Hematopoietic multipotent progenitor cell treated with erythropoietin and hydrocortisone succinate and interleukin-3 and kit ligand, for 4 days (in vitro differentiated cells): ENCODE results near the gene RING1.

Experiments used
- DNase-seq: peaks from one replicate; pipeline ENCODE4 v3.0.0-alpha.2; 2015

RING1 gene

DNA sequence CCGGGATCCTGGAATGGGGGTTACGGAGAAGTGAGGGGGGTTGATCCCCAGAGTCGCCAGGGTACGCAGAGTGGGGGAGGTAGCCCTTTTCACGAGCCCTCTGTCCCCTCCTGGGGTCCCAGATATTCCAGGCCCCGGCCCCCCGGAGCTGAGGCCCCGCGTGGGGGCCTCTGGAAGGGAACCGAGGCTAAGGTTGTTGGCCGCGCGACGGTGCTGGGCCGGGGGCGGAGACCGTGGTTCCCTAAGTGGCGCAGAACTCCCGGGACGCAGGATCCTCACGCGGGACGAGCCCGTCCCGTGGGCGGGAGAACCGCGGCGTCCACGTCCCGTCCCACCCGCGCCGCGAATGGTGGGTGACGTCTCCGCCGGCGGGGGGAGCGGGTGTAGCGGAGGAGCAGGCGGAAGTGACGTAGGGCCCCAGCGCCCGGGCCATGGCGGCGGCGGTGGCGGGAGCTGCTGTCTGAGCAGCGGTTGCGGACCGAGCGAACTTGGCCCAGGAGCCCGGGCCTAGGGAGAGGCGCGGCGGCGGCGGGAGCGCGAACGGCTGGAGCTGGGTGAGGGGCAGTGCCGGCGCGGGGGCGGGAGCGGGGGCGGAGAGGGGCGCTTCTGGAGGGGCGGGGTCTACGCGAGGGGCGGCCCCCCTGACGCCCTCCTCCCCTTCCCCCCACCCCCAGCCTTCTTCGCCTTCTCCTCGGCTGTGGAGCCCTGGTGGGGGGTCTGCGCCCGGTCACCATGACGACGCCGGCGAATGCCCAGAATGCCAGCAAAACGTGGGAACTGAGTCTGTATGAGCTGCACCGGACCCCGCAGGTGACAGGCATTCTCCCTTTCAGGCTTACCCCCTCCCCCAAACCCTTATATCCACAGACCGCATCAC lies at the start of gene RING1:
Gene RING1, plus strand, starts transcription at position 410 of the 877 bp plus-strand sequence. Its CDS starts 323 bp downstream, at position 733.
- DNase-seq = peak; percentile 92

DNA sequence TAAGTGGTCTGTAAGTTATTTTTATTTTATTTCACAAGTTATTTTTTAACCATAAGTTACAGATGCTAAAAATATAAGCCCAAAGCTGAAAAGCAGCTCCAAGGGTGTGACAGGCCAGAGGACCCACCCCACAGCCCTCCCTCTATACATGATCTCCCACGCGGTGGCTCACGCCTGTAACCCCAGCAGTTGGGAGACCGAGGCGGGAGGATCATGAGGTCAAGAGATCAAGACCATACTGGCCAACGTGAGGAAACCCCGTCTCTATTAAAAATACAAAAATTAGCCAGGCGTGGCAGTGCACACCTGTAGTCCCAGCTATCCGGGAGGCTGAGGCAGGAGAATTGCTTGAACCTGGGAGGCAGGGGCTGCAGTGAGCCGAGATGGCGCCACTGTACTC lies 48.2 kb upstream of the RING1 start:
- no peak for DNase-seq

DNA sequence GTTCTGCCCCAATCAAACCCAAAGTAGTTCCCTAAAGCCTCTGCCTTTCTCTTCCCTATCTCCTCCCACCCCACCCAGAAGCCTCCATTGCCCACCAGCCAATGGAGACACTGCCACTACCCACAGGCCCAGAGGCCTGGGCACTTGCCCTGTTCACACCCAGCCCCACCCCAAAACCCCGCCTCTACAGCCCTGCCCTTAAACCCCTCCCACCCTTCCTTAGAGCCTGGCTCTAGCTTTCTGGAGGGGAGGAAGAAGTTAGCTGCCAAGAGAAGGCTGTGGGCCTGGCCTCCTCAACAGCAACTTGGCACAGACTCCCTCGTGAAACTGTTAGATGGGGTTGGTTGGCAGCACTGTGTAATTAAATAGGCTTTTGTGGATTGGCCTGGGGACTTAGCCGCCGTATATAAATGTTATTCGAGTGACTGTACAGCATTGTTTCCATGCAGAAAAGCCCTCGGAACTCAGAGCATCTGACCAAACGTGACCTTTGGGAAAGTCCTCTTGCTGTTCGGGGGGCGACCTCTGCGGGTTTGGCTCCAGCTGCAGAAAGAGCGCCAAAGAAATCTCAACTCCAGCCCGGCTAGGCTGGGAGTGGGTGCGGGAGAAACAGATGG lies 47.5 kb upstream of the RING1 start:
- peak; percentile 94 for DNase-seq

DNA sequence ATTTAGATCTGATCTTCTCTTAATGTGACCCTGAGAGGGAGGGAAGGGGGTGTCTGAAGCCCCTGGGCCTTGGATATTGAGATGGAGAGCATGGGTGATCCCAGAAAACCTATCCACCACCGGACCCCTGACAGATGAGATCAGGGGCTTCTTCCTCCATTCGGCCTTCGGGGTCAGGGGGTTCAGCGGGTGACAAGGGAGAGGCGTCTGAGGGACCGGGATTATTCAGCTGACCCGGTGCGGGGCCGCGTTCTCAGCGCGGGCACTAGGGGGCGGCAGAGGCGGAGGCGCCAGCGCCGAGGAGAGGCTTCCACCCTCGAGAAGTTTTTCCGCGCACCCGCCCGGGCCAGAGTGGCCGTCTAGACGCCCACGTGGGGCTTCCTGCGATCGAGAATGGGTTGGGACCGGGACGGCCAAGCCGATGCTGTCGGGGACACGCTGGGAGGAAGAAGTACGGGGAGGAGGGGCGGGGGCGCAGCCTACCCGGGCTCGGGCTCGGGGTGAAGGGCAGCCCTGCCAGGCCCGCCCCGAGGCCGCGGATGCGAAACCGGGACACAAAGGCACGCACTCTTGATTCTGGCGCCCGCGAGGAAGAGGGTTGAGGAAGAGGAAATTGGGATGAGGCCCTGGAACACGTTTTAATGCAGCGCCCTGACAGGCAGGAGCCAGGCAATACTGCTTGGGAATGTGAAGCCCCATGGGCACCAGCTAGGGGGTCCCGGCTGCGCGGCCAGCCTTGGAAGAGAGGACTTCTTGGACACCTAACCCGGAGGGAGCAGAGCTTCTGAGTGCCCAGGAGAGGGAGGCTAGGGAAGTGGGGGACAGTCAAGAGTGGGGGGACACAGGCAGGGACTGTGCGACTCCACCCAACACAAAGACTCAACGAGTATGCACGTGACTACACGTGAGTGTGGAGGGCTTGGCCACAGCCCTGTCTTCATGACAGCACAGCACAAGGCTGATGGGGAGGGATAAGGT lies 46.7 kb upstream of the RING1 start:
- DNase-seq = peak; percentile 89

DNA sequence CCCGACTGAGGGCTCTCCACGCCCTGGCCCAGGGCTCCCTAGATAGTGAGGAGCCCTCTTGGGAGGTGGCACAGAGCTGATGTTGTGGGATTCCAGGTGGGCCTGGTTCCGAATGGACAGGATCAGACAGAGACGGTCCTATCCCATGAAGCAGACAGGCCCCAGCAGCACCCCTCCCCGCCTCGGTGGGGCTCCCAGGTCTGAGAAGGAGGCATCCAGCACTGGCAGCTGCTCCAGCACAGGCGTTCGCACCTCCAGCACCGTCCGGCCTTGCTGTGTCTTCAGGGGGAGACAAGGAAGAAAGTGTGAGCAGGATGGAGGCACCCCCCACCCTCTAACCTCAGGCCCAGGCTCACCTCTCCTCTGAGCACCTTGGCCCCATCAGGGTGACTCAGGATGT lies 44.8 kb upstream of the RING1 start:
- no peak for DNase-seq

DNA sequence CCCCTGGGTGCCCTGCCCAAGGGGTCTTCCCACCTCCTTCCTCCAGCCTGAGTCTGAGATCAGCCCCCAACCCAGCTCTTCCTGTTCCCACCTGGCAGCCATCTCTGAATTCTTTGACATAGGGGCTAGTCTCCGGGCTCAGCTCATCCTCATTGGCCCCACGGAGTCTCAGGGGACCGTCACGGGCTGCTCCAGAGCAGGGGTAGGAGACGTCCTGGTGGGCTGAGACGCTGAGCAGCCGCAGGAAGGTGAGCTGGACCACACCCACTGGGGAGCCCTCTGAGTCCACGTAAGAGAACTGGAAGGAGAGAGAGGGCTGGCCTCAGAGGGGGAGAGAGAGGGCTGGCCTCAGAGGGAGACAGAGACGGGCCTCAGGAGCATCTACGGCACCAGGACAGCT lies 44.1 kb upstream of the RING1 start:
- DNase-seq = no peak

DNA sequence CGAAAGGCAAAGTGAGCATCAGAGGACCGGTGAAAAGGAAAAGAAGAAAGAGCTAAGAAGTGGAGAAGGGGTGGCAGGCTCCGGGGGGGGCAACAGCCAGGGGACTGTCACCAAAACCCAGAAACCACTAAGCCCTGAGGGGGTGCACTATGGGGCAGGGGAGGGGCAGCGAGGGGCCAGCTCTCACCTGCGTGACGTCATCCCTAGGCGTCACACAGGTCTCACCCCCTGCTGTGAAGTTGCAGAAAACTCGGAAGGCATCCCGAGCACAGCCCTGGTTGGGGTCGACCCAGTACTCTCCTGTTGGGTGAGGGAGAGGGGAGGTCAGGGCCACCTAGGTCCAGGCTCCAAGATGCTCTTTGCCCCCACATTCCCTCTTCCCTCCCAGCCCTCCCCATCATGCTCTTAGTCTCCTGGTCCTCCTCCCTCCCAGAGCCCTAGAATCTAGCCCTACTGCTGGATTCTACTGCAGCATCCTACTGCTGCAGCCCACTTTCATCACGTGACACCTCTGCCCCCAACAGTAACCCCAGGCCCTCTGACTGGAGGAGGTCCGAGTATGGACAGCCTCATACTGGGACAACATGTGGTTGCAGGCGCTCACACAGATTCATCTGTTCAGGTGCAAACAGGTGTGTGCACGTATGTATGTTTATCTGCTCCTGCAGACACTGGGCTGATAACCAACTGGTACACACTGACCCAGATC lies 43.5 kb upstream of the RING1 start:
- no peak for DNase-seq

DNA sequence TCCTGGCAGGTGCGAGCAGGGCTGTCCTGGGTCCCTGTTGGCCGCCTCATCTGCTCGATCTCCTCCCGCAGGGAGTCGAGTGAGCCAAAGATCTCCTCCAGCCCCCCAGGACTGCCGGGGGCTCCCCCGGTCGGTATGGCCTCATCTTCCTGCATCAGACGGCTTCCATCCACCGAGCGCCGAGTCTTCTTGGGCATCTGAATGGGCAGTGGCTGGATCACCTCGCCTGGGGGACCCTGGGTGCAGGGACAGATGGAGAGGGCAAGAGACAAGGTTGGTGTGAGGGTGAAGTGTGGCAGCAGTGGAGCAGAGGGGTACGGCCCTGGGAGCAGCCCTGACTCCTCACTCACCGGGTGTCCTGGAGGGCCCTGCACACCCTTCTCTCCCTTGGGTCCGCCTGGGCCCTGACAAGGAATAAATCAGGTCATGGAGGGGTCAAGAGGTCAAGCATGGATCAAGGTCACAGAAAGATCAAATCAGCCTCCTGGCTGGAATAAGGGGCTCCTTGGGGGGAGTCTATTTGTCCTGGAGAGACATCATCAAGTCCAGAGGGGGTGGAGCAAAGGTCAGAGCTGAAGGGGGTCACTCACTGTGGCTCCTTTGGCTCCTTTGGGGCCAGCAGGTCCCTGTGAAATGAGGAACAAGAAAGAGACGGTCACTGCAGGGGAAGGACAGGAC lies 42.6 kb upstream of the RING1 start:
- DNase-seq = no peak

DNA sequence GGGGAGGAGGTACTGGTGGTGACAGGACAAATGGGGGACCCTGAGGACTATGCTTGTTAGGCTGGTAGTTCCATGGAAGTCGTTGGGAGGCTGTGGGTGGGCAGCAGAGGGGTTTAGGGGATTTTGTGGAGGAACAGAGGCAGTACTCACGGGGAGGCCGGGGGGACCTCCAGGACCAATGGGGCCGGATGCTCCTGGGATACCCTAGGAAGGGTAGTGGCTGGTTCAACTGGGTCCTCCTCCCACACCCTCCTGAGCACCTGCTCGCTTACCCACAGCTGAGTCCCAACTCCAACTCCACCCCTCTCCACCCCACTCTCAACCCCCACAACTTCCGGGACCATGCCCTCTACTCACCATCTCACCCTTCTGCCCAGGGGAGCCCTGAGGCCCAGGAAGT lies 41.9 kb upstream of the RING1 start:
- DNase-seq = no peak

DNA sequence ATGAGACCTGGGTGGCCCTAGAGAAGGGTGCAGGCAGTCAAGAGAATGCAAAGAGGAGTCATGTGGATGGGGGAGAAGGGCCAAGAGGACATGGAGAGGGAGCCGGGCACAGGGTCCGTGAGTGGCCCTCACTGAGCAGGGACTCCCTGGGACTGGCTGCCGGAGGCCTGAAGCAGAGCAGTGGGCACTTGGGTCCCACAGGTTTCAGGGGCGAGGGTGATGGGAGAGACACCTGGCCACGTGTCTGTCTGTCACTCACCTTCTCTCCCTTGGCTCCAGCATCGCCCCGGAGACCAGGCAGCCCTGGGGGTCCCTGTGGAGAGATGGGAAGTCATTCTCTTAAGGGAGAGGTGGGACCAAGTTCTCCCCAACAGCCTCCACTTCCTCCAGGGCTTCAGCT lies 41.5 kb upstream of the RING1 start:
- DNase-seq = no peak

DNA sequence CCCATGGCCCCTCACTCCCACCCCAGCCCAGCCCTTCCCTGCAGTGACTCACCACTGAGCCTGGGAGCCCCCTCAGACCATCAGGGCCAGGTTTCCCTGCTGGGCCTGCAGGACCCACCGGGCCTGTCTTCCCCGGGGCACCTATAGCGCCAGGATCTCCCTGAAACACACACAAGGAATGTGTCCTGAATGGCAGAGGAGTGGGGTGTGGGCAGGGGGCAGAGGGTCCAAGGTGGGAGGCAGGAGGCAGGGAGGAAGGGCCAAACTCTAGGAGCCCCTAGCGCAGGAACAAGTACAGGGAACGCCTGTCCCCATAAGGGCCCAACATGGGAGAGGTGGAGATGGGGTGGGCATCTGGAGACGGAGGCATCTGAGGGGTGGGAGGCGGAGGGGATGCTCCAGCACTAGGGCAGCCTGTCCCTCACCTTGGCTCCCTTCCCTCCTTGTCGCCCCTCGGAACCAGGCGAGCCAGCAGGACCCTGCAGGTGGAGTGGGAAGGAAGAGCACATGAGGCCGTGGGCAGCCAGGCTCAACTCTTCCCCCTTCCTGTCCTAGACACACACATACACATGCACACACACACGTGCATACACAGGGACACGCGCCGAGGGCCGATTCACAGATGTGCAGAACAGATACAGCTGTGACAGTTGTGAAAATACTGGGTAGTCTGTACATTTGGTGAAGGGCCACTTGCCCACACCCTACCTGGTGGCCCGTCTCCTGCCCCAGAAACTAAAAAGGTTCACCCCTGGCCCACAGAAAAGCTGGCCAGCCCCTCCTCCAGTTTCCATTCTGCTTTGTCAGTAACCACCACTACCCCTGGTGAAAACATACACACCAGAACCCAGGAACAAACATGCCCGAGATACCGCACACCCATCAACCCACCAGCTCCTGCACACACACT lies 40.7 kb upstream of the RING1 start:
- DNase-seq = no peak

DNA sequence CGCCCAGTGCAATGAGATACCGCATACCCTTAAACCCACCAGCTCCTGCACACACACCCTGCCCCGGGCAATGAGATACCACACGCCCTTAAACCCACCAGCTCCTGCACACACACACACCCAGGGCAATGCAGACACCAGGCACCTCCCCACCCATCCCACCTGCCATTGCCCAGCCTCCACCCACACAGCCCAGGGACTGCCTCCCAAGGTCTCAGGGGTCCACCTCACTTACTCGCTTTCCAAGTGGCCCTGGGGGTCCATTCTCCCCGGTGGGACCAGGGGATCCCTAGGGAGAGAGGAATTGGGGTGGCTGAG lies 40.1 kb upstream of the RING1 start:
- DNase-seq = no peak

DNA sequence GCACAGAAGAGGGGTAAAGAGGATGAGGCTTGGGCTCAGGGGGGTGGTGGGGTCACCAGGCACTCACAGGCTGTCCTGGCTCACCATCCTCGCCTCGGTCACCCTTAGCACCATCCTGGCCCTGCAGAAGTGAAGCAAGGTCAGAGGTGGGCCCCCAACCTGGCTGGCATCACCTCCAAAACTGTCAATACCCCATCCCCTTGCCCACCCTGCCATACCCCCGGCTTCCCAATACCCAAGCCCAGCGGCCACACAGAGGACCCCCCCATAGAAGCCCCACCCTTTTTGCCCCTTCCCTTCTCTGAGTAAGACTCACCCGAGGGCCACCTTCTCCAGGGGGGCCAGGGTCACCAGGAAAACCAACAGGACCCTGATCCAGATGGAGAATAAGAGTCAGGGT lies 39.7 kb upstream of the RING1 start:
- DNase-seq = no peak

DNA sequence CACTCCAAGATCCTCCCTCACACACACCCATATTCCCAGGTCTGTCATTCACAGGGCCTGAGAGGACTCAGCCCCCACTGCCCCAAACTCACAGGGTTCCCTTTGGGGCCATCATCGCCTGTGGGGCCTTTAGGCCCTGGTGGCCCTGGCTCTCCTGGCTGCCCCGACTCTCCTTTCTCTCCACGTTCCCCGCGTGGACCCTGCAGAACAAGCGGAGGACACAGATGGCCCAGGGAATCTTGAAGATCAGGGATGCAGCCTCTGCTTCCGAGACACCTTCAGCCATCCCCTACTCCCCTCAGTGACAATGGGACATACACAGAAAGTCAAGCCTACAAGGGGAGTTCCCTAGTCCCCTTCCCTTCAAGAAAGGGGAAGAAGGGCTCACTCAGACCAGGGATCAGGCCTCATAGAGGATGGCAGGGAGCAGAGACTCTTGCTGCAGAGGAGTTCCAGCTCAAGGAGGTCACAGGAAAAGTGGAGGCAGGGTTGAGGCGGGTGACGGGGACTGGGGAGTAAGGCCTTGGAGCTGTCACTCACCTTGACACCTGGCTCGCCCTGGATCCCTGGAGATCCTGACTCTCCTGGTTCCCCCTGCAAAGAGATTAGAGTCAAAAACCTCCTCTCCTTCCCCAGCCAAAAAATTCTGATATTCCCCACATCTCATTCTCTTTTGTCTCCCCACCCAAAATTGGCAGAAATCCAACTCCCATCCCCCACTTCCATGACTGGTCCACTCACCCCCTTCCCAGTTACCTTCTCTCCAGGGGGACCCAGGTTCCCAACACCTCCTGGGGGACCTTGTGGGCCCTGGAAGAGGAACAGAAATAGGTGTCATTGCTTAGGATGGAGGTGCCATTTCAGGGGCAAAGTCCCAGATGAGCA lies 38.8 kb upstream of the RING1 start:
- DNase-seq = no peak

DNA sequence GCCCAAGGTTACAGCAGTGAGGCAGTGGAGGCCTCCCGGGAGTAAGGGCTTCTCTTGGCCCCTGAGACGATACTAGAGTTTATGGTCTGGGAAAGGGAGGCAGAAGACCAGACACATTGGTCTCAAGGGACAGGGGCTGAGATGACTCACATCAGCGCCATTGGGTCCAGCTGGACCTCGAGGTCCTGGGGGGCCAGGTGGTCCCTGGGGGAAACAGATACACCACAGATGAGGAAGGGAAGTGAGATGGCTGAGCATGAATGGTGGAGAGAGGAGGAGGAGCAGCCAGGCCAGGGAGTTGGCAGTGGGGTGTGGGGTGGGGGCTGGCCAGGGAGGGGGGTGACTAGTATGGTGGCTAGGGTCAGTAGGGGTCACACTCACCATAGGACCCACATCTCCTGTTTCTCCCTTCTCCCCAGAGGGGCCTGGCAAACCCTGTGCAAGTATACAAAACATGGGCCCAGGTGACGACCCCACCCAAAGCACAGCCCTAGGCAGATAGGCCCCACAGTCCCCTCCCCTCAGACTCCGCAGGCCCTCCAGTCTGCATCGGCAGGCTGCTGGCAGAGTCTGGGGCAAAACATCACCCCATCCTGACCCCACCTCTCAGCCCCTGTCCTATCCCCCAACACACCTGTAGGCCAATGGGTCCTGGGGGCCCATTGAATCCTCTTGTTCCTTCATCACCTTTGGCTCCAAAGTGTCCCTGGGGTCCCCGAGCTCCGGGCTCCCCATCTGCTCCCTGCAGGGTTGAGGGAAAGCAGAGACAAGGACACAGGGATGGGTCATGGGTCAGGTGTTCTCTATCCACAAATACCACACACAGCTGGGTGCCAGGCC lies 37.9 kb upstream of the RING1 start:
- no peak for DNase-seq

DNA sequence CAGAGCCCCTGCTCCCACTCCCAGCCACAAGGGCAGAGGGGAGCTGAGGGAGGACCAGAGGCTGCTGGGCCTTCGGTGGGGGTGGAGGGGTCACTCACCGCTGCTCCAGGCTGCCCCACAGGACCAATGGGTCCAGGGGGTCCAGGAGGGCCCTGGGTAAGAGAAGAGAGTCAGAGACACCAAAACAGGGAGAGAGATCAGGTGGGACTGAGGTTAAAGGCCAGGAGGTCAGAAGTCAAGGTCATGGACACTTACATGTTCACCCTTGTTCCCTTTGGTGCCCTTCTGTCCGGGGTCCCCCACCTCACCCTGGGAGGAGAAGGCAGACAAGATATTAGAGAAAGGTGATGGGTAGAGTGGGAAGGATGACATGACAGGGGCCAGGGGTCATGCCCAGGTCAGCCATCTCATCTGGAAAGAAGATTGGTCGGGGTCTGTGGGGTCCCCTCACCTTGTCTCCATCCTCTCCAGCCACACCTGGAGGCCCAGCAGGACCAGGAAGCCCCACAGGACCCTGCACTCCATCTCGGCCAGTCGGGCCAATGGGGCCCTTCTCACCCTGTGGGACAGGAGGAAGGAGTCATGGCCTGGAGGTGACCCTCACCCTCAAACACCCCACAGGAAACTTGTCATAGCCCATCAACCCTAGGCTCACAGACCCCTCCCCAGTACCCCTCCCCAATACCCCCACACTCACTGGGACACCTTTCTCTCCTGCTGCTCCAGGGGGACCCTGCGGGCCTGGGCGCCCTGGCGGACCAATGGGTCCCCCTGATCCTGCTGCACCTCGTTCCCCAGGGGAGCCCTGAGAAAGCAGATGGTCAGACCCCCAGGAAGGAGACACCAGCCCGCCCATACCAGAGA lies 37.1 kb upstream of the RING1 start:
- DNase-seq = no peak

DNA sequence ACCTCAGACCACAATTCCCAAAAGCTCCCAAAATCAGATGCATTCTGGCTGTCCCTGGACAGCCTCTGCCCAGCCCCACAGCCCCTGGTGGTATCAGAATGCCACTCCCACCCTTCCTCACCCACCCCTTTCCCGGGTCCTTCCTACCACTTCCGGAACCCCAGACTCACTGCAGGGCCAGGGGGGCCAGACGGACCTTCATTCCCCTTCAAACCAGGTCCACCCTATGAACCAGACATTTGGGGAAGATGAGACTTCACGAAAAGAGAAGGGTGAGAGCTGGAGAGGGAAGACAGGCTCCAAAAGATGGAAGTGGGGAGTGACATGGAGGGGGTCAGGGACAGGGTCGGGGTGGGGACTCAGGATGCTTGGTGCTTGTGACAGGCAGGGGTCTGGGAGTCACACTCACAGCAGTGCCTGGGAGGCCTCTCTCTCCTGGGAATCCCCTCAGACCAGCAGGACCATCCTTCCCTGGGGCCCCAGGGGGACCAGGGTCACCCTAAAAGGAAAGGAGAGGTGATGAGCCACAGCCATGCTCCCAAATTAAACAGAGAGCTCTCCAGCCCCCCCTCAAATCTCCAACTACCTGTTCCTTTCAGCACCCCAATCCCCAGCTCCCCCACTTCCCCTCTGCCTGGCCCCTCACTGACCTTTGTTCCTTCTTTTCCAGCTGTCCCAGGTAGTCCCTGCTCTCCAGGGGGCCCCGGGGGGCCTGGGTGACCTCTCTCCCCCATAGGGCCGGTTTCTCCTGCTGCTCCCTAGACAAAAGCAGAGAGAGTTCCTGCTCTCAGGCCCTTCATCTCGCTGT lies 36.2 kb upstream of the RING1 start:
- DNase-seq = no peak
